Activated naive CD4-positive, alpha-beta T cell treated with anti-CD3 and anti-CD28 coated beads, Interleukin-2, amount 10 ng/mL, durations not matched to agents 7 days and 5 days (primary cell): ENCODE measurements around the gene LCORL.
A peak's percentile ranks its signal among the peaks of the same experiment; 100 is the strongest.

Experiments
- CTCF ChIA-PET: fragments of 350-600 bp; sonication (Branson Sonifier 250); formaldehyde crosslinking; loops from one replicate; lab custom pipeline; 2021; ENCODE audit warnings: antibody characterized with exemption; lab: Charles Lee
- DNase-seq: peaks from one replicate; pipeline ENCODE4 v3.0.0-alpha.2; 2020
- H3K27ac Mint-ChIP-seq: one replicate; pipeline ENCODE4 v1.8.0; 2021; ENCODE audit warnings: mild to moderate bottlenecking, moderate library complexity, mixed read lengths
- H3K27me3 Mint-ChIP-seq: one replicate; pipeline ENCODE4 v1.8.0; 2021; ENCODE audit warnings: mild to moderate bottlenecking, mixed read lengths
- H3K36me3 Mint-ChIP-seq: one replicate; pipeline ENCODE4 v1.8.0; 2021; ENCODE audit warnings: mixed read lengths
- H3K4me1 Mint-ChIP-seq: one replicate; pipeline ENCODE4 v1.8.0; 2021; ENCODE audit warnings: mixed read lengths
- H3K4me3 Mint-ChIP-seq: one replicate; pipeline ENCODE4 v1.8.0; 2021; ENCODE audit warnings: mild to moderate bottlenecking, moderate library complexity, mixed read lengths
- H3K9me3 Mint-ChIP-seq: one replicate; pipeline ENCODE4 v1.8.0; 2021; ENCODE audit warnings: mixed read lengths

LCORL gene

GRCh38 chr4:17817027-17817426, 204.5 kb downstream of the LCORL start:
- H3K9me3 Mint-ChIP-seq = no peaks in the 10 kb centered on the region
- no peak overlapping the region for H3K4me3 Mint-ChIP-seq
- no peak for DNase-seq

GRCh38 chr4:17816142-17816541, 205.4 kb downstream of the LCORL start:
- Mint-ChIP-seq H3K36me3 (peaks cover 54% of the 10 kb centered on the region), H3K4me3 (no peak overlapping the region), H3K9me3 (no peaks in the 10 kb centered on the region), H3K4me1 (peaks cover 53% of the 10 kb centered on the region), H3K27me3 (no peaks in the 10 kb centered on the region), H3K27ac (peak overlapping the region; percentile 46)
- CTCF ChIA-PET = interaction anchor here (0.8 to 2.3 kb wide), 11 partner anchors 13 to 544 kb away, joined by 3 to 10 read pairs (median 5); no protein-coding TSS in a partner anchor
- DNase-seq = no peak

More at GRCh38 chr4:17817027-17817426, 204.5 kb downstream of the LCORL start:
- Mint-ChIP-seq H3K4me1 (peaks cover 53% of the 10 kb centered on the region), H3K27ac (peak overlapping the region; percentile 85), H3K36me3 (peaks cover 55% of the 10 kb centered on the region), H3K27me3 (no peaks in the 10 kb centered on the region)
- CTCF ChIA-PET = interaction anchor here (0.5 to 2.3 kb wide), 19 partner anchors 8 to 551 kb away, joined by 3 to 18 read pairs (median 4); no protein-coding TSS in a partner anchor

- H3K4me3 Mint-ChIP-seq = no peak overlapping the region
- peaks cover 48% of the 10 kb centered on the region for H3K36me3 Mint-ChIP-seq
- peaks cover 5% of the 10 kb centered on the region for H3K27me3 Mint-ChIP-seq
- H3K4me1 Mint-ChIP-seq = peaks cover 52% of the 10 kb centered on the region
- H3K9me3 Mint-ChIP-seq = no peaks in the 10 kb centered on the region
- no peak overlapping the region for H3K27ac Mint-ChIP-seq
- no peak for DNase-seq
- CTCF ChIA-PET = interaction anchor here (0.6 to 1.7 kb wide), 4 partner anchors 10 to 1162 kb away, joined by 3 to 4 read pairs (median 3); no protein-coding TSS in a partner anchor
These were observed 207.4 kb downstream of the LCORL start for GRCh38 chr4:17814140-17814539.

- Mint-ChIP-seq H3K27ac (peak overlapping the region; percentile 25), H3K9me3 (no peaks in the 10 kb centered on the region), H3K4me1 (peaks cover 58% of the 10 kb centered on the region), H3K36me3 (peaks cover 48% of the 10 kb centered on the region), H3K4me3 (peak overlapping the region; percentile 87), H3K27me3 (peaks cover 5% of the 10 kb centered on the region)
- DNase-seq = no peak
- CTCF ChIA-PET = interaction anchor here (0.7 to 1.3 kb wide), 2 partner anchors 10 to 12 kb away, joined by 3 to 4 read pairs; no protein-coding TSS in a partner anchor
These were observed 208.8 kb downstream of the LCORL start for GRCh38 chr4:17812801-17813200.

GRCh38 chr4:17812125-17812524, 209.4 kb downstream of the LCORL start:
- peak overlapping the region; percentile 87 for H3K4me3 Mint-ChIP-seq
- no peak for DNase-seq
- H3K27ac Mint-ChIP-seq = peak overlapping the region; percentile 89
- peaks cover 58% of the 10 kb centered on the region for H3K4me1 Mint-ChIP-seq
- no peaks in the 10 kb centered on the region for H3K9me3 Mint-ChIP-seq
- peaks cover 5% of the 10 kb centered on the region for H3K27me3 Mint-ChIP-seq
- H3K36me3 Mint-ChIP-seq = peaks cover 46% of the 10 kb centered on the region
- CTCF ChIA-PET = no interaction called here

- peak overlapping the region; percentile 87 for H3K4me3 Mint-ChIP-seq
- CTCF ChIA-PET = interaction anchor here (1.3 kb wide), 1 partner anchor 13 kb away, joined by 7 read pairs; no protein-coding TSS in a partner anchor
- peaks cover 40% of the 10 kb centered on the region for H3K36me3 Mint-ChIP-seq
- H3K4me1 Mint-ChIP-seq = peaks cover 59% of the 10 kb centered on the region
- H3K27me3 Mint-ChIP-seq = peaks cover 5% of the 10 kb centered on the region
- DNase-seq = peak; percentile 53
- no peaks in the 10 kb centered on the region for H3K9me3 Mint-ChIP-seq
- H3K27ac Mint-ChIP-seq = peak overlapping the region; percentile 97
These were observed 210.4 kb downstream of the LCORL start for GRCh38 chr4:17811078-17811603.

- H3K4me1 Mint-ChIP-seq = peaks cover 59% of the 10 kb centered on the region
- peak; percentile 100 for DNase-seq
- H3K9me3 Mint-ChIP-seq = no peaks in the 10 kb centered on the region
- H3K27ac Mint-ChIP-seq = peak within 1 kb of the TSS; percentile 97
- CTCF ChIA-PET = interaction anchor here (0.7 to 4.0 kb wide), 6 partner anchors 8 to 303 kb away, joined by 3 to 21 read pairs (median 5); partner anchors contain the start of gene LAP3
- peak within 1 kb of the TSS; percentile 87 for H3K4me3 Mint-ChIP-seq
- H3K36me3 Mint-ChIP-seq = peaks cover 36% of the 10 kb centered on the region
- H3K27me3 Mint-ChIP-seq = peaks cover 5% of the 10 kb centered on the region
These were observed 211.1 kb downstream of the LCORL start, which contains the start of the genes DCAF16 and NCAPG for GRCh38 chr4:17810260-17811077. TSS of gene DCAF16 (minus strand) at chr4:17810757. CDS start at chr4:17804141, 6,616 bp downstream. TSS of gene NCAPG (plus strand) at chr4:17810979. CDS start at chr4:17811078, 99 bp downstream.

- peak; percentile 24 for DNase-seq
- Mint-ChIP-seq H3K9me3 (no peaks in the 10 kb centered on the region), H3K4me3 (peak overlapping the region; percentile 87), H3K27ac (peak overlapping the region; percentile 97), H3K4me1 (peaks cover 54% of the 10 kb centered on the region), H3K36me3 (peaks cover 31% of the 10 kb centered on the region), H3K27me3 (peaks cover 5% of the 10 kb centered on the region)
- CTCF ChIA-PET = interaction anchor here (0.7 to 4.0 kb wide), 8 partner anchors 9 to 302 kb away, joined by 3 to 21 read pairs (median 4); partner anchors contain the start of gene LAP3
These were observed 211.9 kb downstream of the LCORL start for GRCh38 chr4:17809667-17810066.

- CTCF ChIA-PET = interaction anchor here (1.0 to 4.0 kb wide), 5 partner anchors 10 to 263 kb away, joined by 3 to 21 read pairs (median 3); no protein-coding TSS in a partner anchor
- Mint-ChIP-seq H3K36me3 (peaks cover 42% of the 10 kb centered on the region), H3K9me3 (no peaks in the 10 kb centered on the region), H3K4me1 (peaks cover 39% of the 10 kb centered on the region), H3K4me3 (peak overlapping the region; percentile 44), H3K27ac (peak overlapping the region; percentile 56), H3K27me3 (peaks cover 5% of the 10 kb centered on the region)
- DNase-seq = no peak
These were observed 214.1 kb downstream of the LCORL start for GRCh38 chr4:17807446-17807845.

GRCh38 chr4:17805580-17806155, 215.9 kb downstream of the LCORL start:
- Mint-ChIP-seq H3K9me3 (no peaks in the 10 kb centered on the region), H3K36me3 (peaks cover 46% of the 10 kb centered on the region), H3K4me1 (peaks cover 32% of the 10 kb centered on the region), H3K27me3 (peaks cover 4% of the 10 kb centered on the region), H3K4me3 (no peak overlapping the region), H3K27ac (peak overlapping the region; percentile 60)
- CTCF ChIA-PET = interaction anchor here (1.0 to 1.4 kb wide), 2 partner anchors 211 to 257 kb away, joined by 3 to 6 read pairs; no protein-coding TSS in a partner anchor
- no peak for DNase-seq

GRCh38 chr4:17797808-17798207, 223.7 kb downstream of the LCORL start:
- H3K9me3 Mint-ChIP-seq = no peaks in the 10 kb centered on the region
- H3K27me3 Mint-ChIP-seq = no peaks in the 10 kb centered on the region
- CTCF ChIA-PET = interaction anchor here (0.5 to 2.2 kb wide), 4 partner anchors 10 to 249 kb away, joined by 3 to 7 read pairs (median 6); partner anchors contain the start of genes DCAF16 and NCAPG
- no peak for DNase-seq
- peaks cover 42% of the 10 kb centered on the region for H3K36me3 Mint-ChIP-seq
- H3K27ac Mint-ChIP-seq = no peak overlapping the region
- H3K4me3 Mint-ChIP-seq = no peak overlapping the region
- peaks cover 2% of the 10 kb centered on the region for H3K4me1 Mint-ChIP-seq

- CTCF ChIA-PET = interaction anchor here (1.5 kb wide), 1 partner anchor 13 kb away, joined by 3 read pairs; no protein-coding TSS in a partner anchor
- H3K27ac Mint-ChIP-seq = no peak overlapping the region
These were observed 226.8 kb downstream of the LCORL start for GRCh38 chr4:17794730-17795129.

More at GRCh38 chr4:17794730-17795129, 226.8 kb downstream of the LCORL start:
- peaks cover 35% of the 10 kb centered on the region for H3K36me3 Mint-ChIP-seq
- H3K4me1 Mint-ChIP-seq = no peaks in the 10 kb centered on the region
- no peaks in the 10 kb centered on the region for H3K27me3 Mint-ChIP-seq
- DNase-seq = no peak
- H3K9me3 Mint-ChIP-seq = no peaks in the 10 kb centered on the region
- H3K4me3 Mint-ChIP-seq = no peak overlapping the region
